ENCODE data around the gene PCSK4.

DNA sequence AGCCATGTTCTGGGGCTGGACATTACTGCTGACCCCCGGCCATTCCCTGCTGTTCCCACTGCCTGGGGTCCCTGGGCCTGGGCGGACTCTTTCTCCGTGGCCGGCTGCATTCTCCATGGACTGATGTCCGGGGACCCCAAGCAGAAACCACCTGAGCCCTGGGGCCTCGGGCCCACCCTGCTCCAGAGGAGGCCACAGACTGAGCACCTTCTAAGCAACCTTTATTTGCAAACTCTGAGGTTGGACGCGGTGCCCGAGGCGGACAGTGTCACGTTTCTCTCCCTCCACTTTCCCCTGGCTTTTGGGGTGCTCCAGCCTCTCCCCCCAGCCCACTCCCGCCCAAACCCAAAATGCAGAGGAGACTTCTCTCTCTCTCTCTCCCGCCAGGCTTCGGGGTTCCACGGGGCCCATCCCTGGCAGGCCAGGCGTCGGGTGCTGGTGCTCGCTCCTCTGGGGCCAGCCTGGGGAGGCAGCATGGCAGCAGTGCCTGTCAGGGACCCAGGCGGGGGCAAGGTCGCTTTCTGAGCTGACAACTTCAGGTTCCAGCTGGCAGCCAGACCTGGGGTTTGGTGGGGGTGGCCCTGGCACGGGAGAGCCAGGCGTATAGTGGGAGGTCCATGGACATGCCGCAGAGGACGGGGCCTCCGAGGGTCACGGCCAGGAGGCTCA lies 8.8 kb downstream of the PCSK4 start:
- TF ChIP-seq, protein P1, sequence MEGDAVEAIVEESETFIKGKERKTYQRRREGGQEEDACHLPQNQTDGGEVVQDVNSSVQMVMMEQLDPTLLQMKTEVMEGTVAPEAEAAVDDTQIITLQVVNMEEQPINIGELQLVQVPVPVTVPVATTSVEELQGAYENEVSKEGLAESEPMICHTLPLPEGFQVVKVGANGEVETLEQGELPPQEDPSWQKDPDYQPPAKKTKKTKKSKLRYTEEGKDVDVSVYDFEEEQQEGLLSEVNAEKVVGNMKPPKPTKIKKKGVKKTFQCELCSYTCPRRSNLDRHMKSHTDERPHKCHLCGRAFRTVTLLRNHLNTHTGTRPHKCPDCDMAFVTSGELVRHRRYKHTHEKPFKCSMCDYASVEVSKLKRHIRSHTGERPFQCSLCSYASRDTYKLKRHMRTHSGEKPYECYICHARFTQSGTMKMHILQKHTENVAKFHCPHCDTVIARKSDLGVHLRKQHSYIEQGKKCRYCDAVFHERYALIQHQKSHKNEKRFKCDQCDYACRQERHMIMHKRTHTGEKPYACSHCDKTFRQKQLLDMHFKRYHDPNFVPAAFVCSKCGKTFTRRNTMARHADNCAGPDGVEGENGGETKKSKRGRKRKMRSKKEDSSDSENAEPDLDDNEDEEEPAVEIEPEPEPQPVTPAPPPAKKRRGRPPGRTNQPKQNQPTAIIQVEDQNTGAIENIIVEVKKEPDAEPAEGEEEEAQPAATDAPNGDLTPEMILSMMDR (conservative IDR thresholded peaks at IDR 0.05 in 1 of 2, IDR thresholded peaks at IDR 0.05 in 1 of 2; ENCODE audit: extremely low read depth in 1 of 2, insufficient read depth in 1 of 2, low read depth in 1 of 2, low read length in 2 of 2) = no peak
- no peak for TF ChIP-seq EZH2 (IDR thresholded peaks at IDR 0.05; ENCODE audit: borderline replicate concordance, low read length)

Measured in mammary epithelial cell (primary cell).